IMR-90 (cell line): Measurements from ENCODE around the gene DCN. TPM values are rescaled to one million over a fixed set of nuclear protein-coding genes. Genes with fewer than 3 reads are reported as not detected.

Experiments
- ATAC-seq: fragments of 200-7000 bp; cut with Tn5 transposase; 2 replicates; pipeline ENCODE4 v1.9.1; 2020; ENCODE audit warnings: low read depth, mild to moderate bottlenecking, moderate library complexity
- BruUV-seq: library from RNA; stranded (reverse); fragments of 400-500 nt; replicated peaks from 2 replicates; lab custom pipeline; 2021; lab: Mats Ljungman, UMichigan
- CTCF ChIA-PET: fragments of 300-600 bp; formaldehyde crosslinking; extraction: SDS; loops from one replicate; lab custom pipeline; 2021; ENCODE audit warnings: antibody characterized with exemption; lab: Yijun Ruan, JAX
- POLR2A ChIA-PET: fragments of 300-600 bp; sonication (Branson Sonifier 250); formaldehyde crosslinking; loops from one replicate; lab custom pipeline; 2022; ENCODE audit warnings: antibody characterized with exemption; ENCODE audit not compliant: unreplicated experiment; lab: Charles Lee
- DNase-seq: peaks from one replicate; pipeline ENCODE4 v3.0.0; 2013
- H2AFZ ChIP-seq: replicated peaks from 2 replicates; pipeline ENCODE3; 2013; ENCODE audit warnings: low read length, mild to moderate bottlenecking; ENCODE audit not compliant: poor library complexity
- H2AK5ac ChIP-seq: 2 replicates; pipeline ENCODE4 v1.6.1; 2013; ENCODE audit warnings: low read depth, low read length, inconsistent platforms
- H2AK9ac ChIP-seq: replicated peaks from 2 replicates; pipeline ENCODE3; 2013; ENCODE audit warnings: mild to moderate bottlenecking, low read depth, low read length, moderate library complexity; ENCODE audit not compliant: poor library complexity
- H2BK120ac ChIP-seq: 2 replicates; pipeline ENCODE4 v1.6.1; 2013; ENCODE audit warnings: low read depth, low read length, inconsistent platforms
- H2BK15ac ChIP-seq: 3 replicates; pipeline ENCODE4 v1.6.1; 2013; ENCODE audit warnings: low read depth, low read length, inconsistent platforms
- H2BK20ac ChIP-seq: 2 replicates; pipeline ENCODE4 v1.6.1; 2013; ENCODE audit warnings: low read depth, mild to moderate bottlenecking, inconsistent platforms, low read length, moderate library complexity
- H2BK5ac ChIP-seq: 2 replicates; pipeline ENCODE4 v1.6.1; 2013; ENCODE audit warnings: mild to moderate bottlenecking, low read depth, low read length, inconsistent platforms; ENCODE audit not compliant: poor library complexity, severe bottlenecking
- H3K14ac ChIP-seq: replicated peaks from 2 replicates; pipeline ENCODE4 v1.6.1; 2013; ENCODE audit warnings: low read depth, low read length, inconsistent platforms
- H3K18ac ChIP-seq: 2 replicates; pipeline ENCODE4 v1.6.1; 2013; ENCODE audit warnings: low read depth, low read length, control low read depth
- H3K23ac ChIP-seq: 2 replicates; pipeline ENCODE4 v1.6.1; 2013; ENCODE audit warnings: low read depth, low read length, inconsistent platforms
- H3K27ac ChIP-seq: 2 replicates; pipeline ENCODE4 v1.5.1; 2013; ENCODE audit warnings: mild to moderate bottlenecking, control low read depth, low read length; ENCODE audit not compliant: insufficient read depth
- H3K27me3 ChIP-seq: 2 replicates; pipeline ENCODE4 v1.6.1; 2013; ENCODE audit warnings: low read length; ENCODE audit not compliant: control insufficient read depth, insufficient read depth
- H3K36me3 ChIP-seq: 2 replicates; pipeline ENCODE4 v1.6.1; 2013; ENCODE audit warnings: low read length, mixed read lengths; ENCODE audit not compliant: control insufficient read depth, insufficient read depth
- H3K4ac ChIP-seq: 2 replicates; pipeline ENCODE4 v1.6.1; 2013; ENCODE audit warnings: low read depth, low read length, inconsistent platforms
- H3K4me1 ChIP-seq: 2 replicates; pipeline ENCODE4 v1.6.1; 2013; ENCODE audit warnings: low read length, mixed read lengths; ENCODE audit not compliant: control insufficient read depth, insufficient read depth
- H3K4me2 ChIP-seq: 2 replicates; pipeline ENCODE4 v1.6.1; 2013; ENCODE audit warnings: low read depth, mild to moderate bottlenecking, control low read depth, low read length, moderate library complexity
- H3K4me3 ChIP-seq: 2 replicates; pipeline ENCODE4 v1.5.1; 2013; ENCODE audit warnings: low read depth, mild to moderate bottlenecking, control low read depth, low read length, moderate library complexity; ENCODE audit not compliant: insufficient read depth
- H3K56ac ChIP-seq: 2 replicates; pipeline ENCODE4 v1.6.1; 2013; ENCODE audit warnings: low read length, inconsistent platforms; ENCODE audit not compliant: insufficient read depth; ENCODE audit errors: extremely low read depth
- H3K79me1 ChIP-seq, 2 experiments: 2 replicates each; pipeline ENCODE4 v1.6.1; 2013; ENCODE audit warnings: low read length in 2 of 2, inconsistent platforms in 1 of 2, low read depth in 1 of 2
- H3K9ac ChIP-seq: 2 replicates; pipeline ENCODE4 v1.6.1; 2013; ENCODE audit warnings: low read depth, low read length, control low read depth
- H3K9me1 ChIP-seq: 2 replicates; pipeline ENCODE4 v1.6.1; 2013; ENCODE audit warnings: low read length, inconsistent platforms; ENCODE audit not compliant: insufficient read depth
- H3K9me3 ChIP-seq: 2 replicates; pipeline ENCODE4 v1.6.1; 2013; ENCODE audit warnings: low read length; ENCODE audit not compliant: control insufficient read depth, insufficient read depth
- H4K20me1 ChIP-seq: 2 replicates; pipeline ENCODE4 v1.6.1; 2013; ENCODE audit warnings: low read length, inconsistent platforms; ENCODE audit not compliant: insufficient read depth
- H4K5ac ChIP-seq: 2 replicates; pipeline ENCODE4 v1.6.1; 2013; ENCODE audit warnings: mild to moderate bottlenecking, low read depth, low read length, control low read depth
- H4K8ac ChIP-seq, 2 experiments: 2 replicates each; pipeline ENCODE4 v1.6.1; 2013; ENCODE audit warnings: low read depth in 2 of 2, low read length in 2 of 2, control low read depth in 1 of 2, inconsistent platforms in 1 of 2
- H4K91ac ChIP-seq: 2 replicates; pipeline ENCODE4 v1.6.1; 2013; ENCODE audit warnings: low read depth, low read length, inconsistent platforms; ENCODE audit not compliant: insufficient read depth
- CEBPB ChIP-seq: IDR thresholded peaks from 2 replicates; pipeline ENCODE4 v1.6.1; 2012; ENCODE audit warnings: low read depth, low read length, improper control_type of control experiment
- FOS ChIP-seq: fragments of 150-350 bp; IDR thresholded peaks from 2 replicates; pipeline ENCODE4 v1.6.1; 2016; ENCODE audit warnings: low read depth, low read length
- MAFK ChIP-seq: IDR thresholded peaks from 2 replicates; pipeline ENCODE4 v1.6.1; 2012; ENCODE audit warnings: low read depth, low read length, improper control_type of control experiment
- POLR2A ChIP-seq: IDR thresholded peaks from 2 replicates; pipeline ENCODE4 v1.6.1; 2012; ENCODE audit warnings: mild to moderate bottlenecking, low read depth, low read length
- SMC3 ChIP-seq: fragments of 150-350 bp; IDR thresholded peaks from 2 replicates; pipeline ENCODE4 v1.6.1; 2016; ENCODE audit warnings: low read depth, mild to moderate bottlenecking, antibody characterized with exemption, low read length, moderate library complexity
- USF2 ChIP-seq: fragments of 150-350 bp; IDR thresholded peaks from 2 replicates; pipeline ENCODE4 v1.6.1; 2017; ENCODE audit warnings: mild to moderate bottlenecking, antibody characterized with exemption, low read length, low read depth
- WGBS, 2 experiments: methylation state at CpG; one replicate each; pipeline versions ENCODE4 v1.1.5 to v1.1.7; 2013; ENCODE audit warnings: missing lambda C conversion rate in 2 of 2; ENCODE audit not compliant: insufficient read length in 1 of 2; ENCODE audit errors: extremely low coverage in 2 of 2; 5-methylcytosine and 5-hydroxymethylcytosine counted together
- dilution Hi-C: fragments of 300-500 bp; cut with HindIII; formaldehyde crosslinking; loops from one replicate; pipeline ENCODE4 v1.14.3; 2018; ENCODE audit warnings: low sequenced_read_pairs; ENCODE audit not compliant: unreplicated experiment
- in situ Hi-C: fragments of 300-500 bp; cut with MboI; formaldehyde crosslinking; loops from 3 replicates; pipeline ENCODE4 v1.14.3; 2019; ENCODE audit warnings: low sequenced_read_pairs, inconsistent platforms, mixed read lengths
- intact Hi-C: fragments of 100-400 bp; cut with micrococcal nuclease; formaldehyde crosslinking; loops from 2 replicates; pipeline ENCODE4 v1.10.0; 2022
- polyA plus RNA-seq, 3 experiments: library from polyadenylated mRNA; depleted of rRNA; stranded (reverse); fragments of >200 nt; gene quantifications; 2 replicates each; pipeline ENCODE4 v1.2.3, GENCODE V29; 2012; ENCODE audit warnings: low replicate concordance in 1 of 3
- total RNA-seq: library from RNA; depleted of rRNA; stranded (reverse); fragments of >200 nt; gene quantifications from 2 replicates; pipeline ENCODE4 v1.2.3, GENCODE V29; 2012
- TF ChIP-seq, protein P1 (sequence below): fragments of 150-350 bp; IDR thresholded peaks from 2 replicates; pipeline ENCODE4 v1.6.1; 2016; ENCODE audit warnings: low read depth, mild to moderate bottlenecking, low read length, moderate library complexity, borderline replicate concordance
- TF ChIP-seq, protein P2 (sequence below): conservative IDR thresholded peaks from 2 replicates; pipeline ENCODE4 v1.5.1; 2012; ENCODE audit warnings: mild to moderate bottlenecking, low read depth, low read length, improper control_type of control experiment

The DCN gene
- total and polyA plus RNA-seq, 2 of the 4 experiments (the other 2 are of a cell fraction), result 241 to 965 TPM

- Histone ChIP-seq H2AFZ (no peak overlapping the region), H3K9ac (no peak overlapping the region), H2BK5ac (no peak overlapping the region), H3K18ac (no peak overlapping the region), H4K91ac (no peak overlapping the region), H2BK20ac (no peak overlapping the region), H4K20me1 (no peaks in the 10 kb centered on the region), H3K14ac (no peak overlapping the region), H3K36me3 (no peaks in the 10 kb centered on the region; the same call in 1 of the 2 replicates), H2AK9ac (no peak overlapping the region), H4K5ac (no peak overlapping the region), H3K23ac (no peak overlapping the region), H3K27ac (no peak overlapping the region), H3K4me1 (no peaks in the 10 kb centered on the region), H3K9me1 (no peaks in the 10 kb centered on the region), H4K8ac (no peak overlapping the region), H3K9me3 (no peaks in the 10 kb centered on the region), H3K56ac (no peak overlapping the region), H3K4ac (no peak overlapping the region), H3K4me2 (no peak overlapping the region), H2BK15ac (no peak overlapping the region), H2AK5ac (no peak overlapping the region), H3K79me1 (no peaks in the 10 kb centered on the region), H3K4me3 (no peak overlapping the region), H2BK120ac (no peak overlapping the region), H3K27me3 (no peaks in the 10 kb centered on the region)
- TF ChIP-seq POLR2A (no peak), SMC3 (no peak), MAFK (no peak), FOS (no peak), USF2 (no peak), CEBPB (no peak)
- TF ChIP-seq, protein P1, sequence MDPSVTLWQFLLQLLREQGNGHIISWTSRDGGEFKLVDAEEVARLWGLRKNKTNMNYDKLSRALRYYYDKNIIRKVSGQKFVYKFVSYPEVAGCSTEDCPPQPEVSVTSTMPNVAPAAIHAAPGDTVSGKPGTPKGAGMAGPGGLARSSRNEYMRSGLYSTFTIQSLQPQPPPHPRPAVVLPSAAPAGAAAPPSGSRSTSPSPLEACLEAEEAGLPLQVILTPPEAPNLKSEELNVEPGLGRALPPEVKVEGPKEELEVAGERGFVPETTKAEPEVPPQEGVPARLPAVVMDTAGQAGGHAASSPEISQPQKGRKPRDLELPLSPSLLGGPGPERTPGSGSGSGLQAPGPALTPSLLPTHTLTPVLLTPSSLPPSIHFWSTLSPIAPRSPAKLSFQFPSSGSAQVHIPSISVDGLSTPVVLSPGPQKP, result no peak
- TF ChIP-seq, protein P2, sequence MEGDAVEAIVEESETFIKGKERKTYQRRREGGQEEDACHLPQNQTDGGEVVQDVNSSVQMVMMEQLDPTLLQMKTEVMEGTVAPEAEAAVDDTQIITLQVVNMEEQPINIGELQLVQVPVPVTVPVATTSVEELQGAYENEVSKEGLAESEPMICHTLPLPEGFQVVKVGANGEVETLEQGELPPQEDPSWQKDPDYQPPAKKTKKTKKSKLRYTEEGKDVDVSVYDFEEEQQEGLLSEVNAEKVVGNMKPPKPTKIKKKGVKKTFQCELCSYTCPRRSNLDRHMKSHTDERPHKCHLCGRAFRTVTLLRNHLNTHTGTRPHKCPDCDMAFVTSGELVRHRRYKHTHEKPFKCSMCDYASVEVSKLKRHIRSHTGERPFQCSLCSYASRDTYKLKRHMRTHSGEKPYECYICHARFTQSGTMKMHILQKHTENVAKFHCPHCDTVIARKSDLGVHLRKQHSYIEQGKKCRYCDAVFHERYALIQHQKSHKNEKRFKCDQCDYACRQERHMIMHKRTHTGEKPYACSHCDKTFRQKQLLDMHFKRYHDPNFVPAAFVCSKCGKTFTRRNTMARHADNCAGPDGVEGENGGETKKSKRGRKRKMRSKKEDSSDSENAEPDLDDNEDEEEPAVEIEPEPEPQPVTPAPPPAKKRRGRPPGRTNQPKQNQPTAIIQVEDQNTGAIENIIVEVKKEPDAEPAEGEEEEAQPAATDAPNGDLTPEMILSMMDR, result no peak
- dilution Hi-C loops, result no loop called here
- DNase-seq, result peak; percentile 20
- intact Hi-C loops, result no loop called here
- no peak for ATAC-seq
- in situ Hi-C loops, result no loop called here
- CTCF ChIA-PET, result interaction anchor here (1.0 kb wide), 1 partner anchor 35 kb away, joined by 3 read pairs; no protein-coding TSS in a partner anchor
- no CpG with 5 or more reads among the region's 1 CpG for WGBS, 2 experiments
- POLR2A ChIA-PET, result no interaction called here
- no TSS peak for BruUV-seq
These were observed 63.5 kb downstream of the DCN start for GRCh38 chr12:91119089-91119488.
